Regular cardiac myocyte (primary cell): Measurements from ENCODE around the gene WHAMM. TPM values are rescaled to one million over a fixed set of nuclear protein-coding genes. Genes with fewer than 3 reads are reported as not detected.

Experiments used
- total RNA-seq: library from RNA; depleted of rRNA; stranded (reverse); fragments of >200 nt; gene quantifications from 2 replicates; pipeline ENCODE4 v1.2.3, GENCODE V29; 2014

WHAMM gene, protein sequence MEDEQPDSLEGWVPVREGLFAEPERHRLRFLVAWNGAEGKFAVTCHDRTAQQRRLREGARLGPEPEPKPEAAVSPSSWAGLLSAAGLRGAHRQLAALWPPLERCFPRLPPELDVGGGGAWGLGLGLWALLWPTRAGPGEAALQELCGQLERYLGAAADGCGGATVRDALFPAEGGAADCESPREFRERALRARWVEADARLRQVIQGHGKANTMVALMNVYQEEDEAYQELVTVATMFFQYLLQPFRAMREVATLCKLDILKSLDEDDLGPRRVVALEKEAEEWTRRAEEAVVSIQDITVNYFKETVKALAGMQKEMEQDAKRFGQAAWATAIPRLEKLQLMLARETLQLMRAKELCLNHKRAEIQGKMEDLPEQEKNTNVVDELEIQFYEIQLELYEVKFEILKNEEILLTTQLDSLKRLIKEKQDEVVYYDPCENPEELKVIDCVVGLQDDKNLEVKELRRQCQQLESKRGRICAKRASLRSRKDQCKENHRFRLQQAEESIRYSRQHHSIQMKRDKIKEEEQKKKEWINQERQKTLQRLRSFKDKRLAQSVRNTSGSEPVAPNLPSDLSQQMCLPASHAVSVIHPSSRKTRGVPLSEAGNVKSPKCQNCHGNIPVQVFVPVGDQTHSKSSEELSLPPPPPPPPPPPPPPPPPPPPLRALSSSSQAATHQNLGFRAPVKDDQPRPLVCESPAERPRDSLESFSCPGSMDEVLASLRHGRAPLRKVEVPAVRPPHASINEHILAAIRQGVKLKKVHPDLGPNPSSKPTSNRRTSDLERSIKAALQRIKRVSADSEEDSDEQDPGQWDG
- total RNA-seq = 4.2 and 5.4 TPM in 2 replicates

DNA sequence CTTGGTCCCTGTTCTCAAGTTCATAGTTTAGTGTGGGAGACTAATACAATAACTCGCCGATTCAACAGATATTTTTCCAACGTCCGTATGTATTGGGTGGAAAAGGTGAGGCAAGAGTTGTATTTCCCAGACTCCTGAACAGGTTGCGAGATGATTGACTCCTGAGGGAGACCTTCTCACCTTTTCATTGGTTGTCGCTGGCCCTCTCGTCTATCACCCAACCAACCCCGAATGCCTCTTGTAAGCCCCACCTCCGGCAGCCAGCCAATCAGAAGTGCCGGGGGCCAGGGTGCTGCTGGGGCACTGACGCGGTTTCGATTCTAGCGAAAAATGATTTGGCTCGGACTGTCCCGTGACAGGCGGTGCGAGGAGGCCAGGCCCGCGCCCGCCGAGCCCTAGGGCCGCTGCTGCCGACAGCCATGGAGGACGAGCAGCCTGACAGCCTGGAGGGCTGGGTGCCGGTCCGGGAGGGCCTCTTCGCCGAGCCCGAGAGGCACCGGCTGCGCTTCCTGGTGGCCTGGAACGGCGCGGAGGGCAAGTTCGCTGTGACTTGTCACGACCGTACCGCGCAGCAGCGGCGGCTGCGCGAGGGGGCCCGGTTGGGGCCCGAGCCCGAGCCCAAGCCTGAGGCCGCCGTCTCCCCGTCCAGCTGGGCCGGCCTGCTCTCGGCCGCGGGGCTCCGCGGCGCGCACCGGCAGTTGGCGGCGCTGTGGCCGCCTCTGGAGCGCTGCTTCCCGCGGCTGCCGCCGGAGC is at the start of gene WHAMM:
Gene WHAMM (plus strand): TSS at position 321 of the 753 bp plus-strand sequence. CDS start 99 bp downstream, at position 420.

DNA sequence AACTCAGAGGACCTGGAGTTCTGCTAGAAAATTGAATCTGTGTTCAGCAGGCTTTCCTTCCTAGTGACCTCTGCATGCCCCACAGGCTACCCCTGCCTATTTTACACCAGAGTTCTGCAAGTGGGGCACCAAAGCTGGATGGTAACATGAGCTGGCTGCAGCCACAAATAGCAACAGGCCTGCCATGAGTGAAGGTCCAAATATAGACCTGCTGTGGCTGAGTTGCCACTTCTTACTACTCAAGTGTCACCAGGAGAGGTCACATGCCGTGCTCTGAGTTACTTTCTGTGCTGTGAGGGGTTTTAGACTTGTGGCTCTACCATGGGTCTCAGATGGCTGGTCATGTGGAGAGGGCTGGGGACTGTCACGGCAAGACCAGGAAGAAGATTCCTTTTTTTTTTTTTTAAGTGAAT is 3.4 kb upstream of the WHAMM start, which contains the start of gene FSD2:
Gene FSD2 (minus strand): TSS at position 76 of the 413 bp plus-strand sequence. CDS start 18,679 bp downstream, outside the sequence.

Other genes with a start within 250 kb of the WHAMM start
- 5.2 and 13.8 TPM in 2 replicates for gene CPEB1, start 162.3 kb upstream of the WHAMM start, total RNA-seq
- under 0.01 and 0.28 TPM in 2 replicates for gene AP3B2, start 99.8 kb upstream of the WHAMM start, total RNA-seq
- under 0.01 TPM in 1 of 2 replicates, not detected in the other for gene FSD2, start 3.6 kb upstream of the WHAMM start, total RNA-seq
- 2.1 and 44.8 TPM in 2 replicates for gene HOMER2, start 143.1 kb downstream of the WHAMM start, total RNA-seq
- 35.1 and 36.6 TPM in 2 replicates for gene RAMAC, start 176.6 kb downstream of the WHAMM start, total RNA-seq
- 7.7 and 8.7 TPM in 2 replicates for gene C15orf40, start 202.0 kb downstream of the WHAMM start, total RNA-seq